ENCODE results near the gene ASIC4.

The ASIC4 gene

GRCh38 chr2:219498280-219499057 lies 15.8 kb upstream of the ASIC4 start, which contains the start of gene GMPPA:
TSS of gene GMPPA (plus strand) at chr2:219498891. CDS start at chr2:219499976, 1,085 bp downstream.
- DNase-seq: peak; percentile 99

DNA sequence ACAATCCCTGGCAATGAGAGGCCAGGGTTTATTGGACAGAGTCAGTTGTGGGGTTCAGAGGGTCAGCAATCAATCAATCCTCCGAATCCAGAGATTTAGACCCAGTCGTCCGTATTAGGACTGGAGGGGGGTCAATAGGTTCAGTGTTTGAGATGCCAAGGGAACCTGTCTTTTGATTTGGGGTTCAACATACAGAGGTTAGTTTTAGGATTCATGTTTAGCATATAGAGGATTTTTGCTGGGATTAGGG lies 15.3 kb upstream of the ASIC4 start:
- DNase-seq: no peak

- no peak for DNase-seq
Measured at GRCh38 chr2:219499555-219499954, 14.7 kb upstream of the ASIC4 start.

DNA sequence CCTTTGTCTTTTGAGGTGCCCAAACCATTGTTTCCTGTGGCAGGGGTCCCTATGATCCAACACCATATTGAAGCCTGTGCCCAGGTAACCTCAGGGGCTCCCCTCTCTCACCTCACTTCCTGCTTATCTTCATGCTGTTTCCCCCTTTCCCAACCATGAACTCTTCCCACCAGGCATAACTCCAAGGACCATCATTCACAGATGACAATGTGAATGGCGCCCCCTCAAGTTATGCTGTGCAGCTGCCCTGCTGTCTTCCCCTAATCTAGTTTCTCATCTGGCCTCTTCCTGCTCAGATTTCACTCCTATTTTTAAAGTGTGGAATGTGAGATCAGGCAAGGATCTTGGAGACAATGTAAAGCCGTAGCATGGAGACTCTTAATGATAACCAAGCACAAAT lies 14.1 kb upstream of the ASIC4 start:
- peak; percentile 69 for DNase-seq

GRCh38 chr2:219501849-219502248 lies 12.4 kb upstream of the ASIC4 start:
- DNase-seq: no peak

DNA sequence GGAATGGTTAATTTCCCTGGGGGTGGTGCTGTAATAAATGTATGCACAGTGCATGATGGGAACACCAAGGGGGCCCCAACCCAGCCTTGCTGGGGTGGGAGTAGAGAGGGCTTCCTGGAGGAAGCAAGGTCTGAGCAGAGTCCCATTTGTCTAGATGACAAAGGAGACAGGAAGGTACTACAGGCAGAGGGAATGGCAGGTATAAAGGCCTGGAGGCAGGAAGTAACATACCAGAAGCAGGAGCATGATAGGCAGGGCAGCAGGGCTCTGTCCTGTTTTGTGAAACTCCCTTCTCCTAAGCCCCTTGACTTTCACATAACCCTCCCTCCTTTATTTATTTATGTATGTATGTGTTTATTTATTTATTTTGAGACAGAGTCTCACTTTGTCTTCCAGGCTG lies 11.7 kb upstream of the ASIC4 start:
- DNase-seq: no peak

- DNase-seq: no peak
Measured at GRCh38 chr2:219505585-219505984, 8.7 kb upstream of the ASIC4 start.

- DNase-seq: no peak
Measured at GRCh38 chr2:219506153-219506801, 8.0 kb upstream of the ASIC4 start.

DNA sequence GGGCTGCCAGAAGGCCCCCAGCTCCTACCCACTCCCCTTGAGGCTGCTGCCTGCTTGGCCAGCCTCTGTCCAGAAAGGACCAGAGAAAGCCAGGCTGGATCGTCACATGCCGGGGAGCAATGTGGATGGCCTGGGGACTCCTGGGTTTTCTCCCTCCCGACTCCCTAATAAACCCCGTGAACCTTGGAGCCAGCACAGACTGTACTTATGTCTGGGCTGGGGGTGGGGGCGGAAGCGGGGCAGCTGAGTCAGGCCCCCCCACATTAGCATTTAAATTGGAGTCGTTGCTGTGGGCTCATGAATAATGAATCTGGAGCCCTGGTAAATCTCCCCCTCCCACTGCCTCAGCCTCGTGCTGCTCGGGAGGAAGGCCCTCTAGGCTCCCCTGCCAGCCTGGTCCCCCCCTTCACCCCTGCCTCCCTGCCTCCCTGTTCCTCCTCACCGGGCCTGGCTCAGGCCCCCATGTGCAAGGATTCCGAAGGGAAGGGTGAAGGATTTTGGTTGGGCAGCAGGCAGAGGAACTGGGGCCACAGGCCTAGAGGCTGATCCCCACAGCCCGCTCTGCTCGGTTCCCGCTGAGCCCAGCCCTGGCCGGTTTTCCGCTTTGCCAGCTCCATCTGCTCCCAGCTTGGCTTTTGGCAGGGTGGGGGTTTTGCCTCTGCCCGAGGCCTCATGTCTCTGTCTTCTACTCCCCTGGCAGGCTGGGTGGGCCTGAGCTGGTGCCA lies 7.3 kb upstream of the ASIC4 start:
- DNase-seq: no peak

GRCh38 chr2:219507581-219508443 lies 6.5 kb upstream of the ASIC4 start:
- no peak for DNase-seq

DNA sequence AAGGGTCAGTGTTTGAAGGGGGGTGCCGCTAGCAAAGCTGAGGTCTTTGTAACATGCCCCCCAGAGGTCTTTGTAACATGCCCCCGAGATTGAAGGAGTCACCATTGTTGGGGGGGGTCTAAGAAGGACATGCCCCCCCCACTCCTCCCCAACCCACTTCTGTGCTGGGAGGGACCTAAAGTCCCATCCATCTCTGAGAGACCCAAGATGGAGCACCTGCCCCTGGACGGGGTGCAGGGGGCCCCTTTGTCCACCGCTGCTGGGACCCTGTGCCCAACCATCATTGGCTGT lies 5.9 kb upstream of the ASIC4 start:
- DNase-seq: no peak

- no peak for DNase-seq
Measured at GRCh38 chr2:219508971-219509779, 5.1 kb upstream of the ASIC4 start.

- DNase-seq: peak; percentile 48
Measured at GRCh38 chr2:219509780-219510511, 4.3 kb upstream of the ASIC4 start.

DNA sequence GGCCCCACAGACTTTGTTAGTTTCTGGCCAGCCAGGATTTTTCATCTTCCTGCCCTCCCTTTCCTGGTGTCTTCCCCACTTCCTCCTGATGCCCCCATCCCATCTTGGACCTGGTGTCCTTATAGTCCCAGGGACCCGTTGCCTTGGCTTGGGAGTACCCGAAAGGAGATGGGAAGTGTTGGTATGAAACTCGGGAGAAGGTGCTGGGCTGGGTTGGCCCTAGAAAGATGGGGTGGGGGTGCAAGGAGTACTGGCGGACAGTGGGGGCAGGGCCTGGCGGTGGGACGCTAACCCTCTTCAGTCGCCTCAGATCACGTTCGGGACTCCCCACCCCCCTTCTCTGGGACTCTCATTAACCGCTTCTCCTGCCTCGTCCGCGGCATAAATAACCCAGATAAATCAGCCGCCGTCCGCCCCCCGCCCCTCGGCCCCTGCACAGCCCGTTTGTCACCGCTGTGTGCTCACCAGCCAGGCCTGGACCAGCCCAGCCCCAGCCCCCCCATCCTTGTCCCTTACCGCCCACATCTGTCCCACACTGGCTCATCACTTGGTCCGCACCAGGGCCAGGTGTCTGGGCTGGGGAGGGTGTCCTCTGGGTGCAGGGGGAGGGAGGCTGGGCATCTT lies 3.7 kb upstream of the ASIC4 start:
- no peak for DNase-seq

GRCh38 chr2:219511547-219512325 lies 2.5 kb upstream of the ASIC4 start:
- DNase-seq: no peak

DNA sequence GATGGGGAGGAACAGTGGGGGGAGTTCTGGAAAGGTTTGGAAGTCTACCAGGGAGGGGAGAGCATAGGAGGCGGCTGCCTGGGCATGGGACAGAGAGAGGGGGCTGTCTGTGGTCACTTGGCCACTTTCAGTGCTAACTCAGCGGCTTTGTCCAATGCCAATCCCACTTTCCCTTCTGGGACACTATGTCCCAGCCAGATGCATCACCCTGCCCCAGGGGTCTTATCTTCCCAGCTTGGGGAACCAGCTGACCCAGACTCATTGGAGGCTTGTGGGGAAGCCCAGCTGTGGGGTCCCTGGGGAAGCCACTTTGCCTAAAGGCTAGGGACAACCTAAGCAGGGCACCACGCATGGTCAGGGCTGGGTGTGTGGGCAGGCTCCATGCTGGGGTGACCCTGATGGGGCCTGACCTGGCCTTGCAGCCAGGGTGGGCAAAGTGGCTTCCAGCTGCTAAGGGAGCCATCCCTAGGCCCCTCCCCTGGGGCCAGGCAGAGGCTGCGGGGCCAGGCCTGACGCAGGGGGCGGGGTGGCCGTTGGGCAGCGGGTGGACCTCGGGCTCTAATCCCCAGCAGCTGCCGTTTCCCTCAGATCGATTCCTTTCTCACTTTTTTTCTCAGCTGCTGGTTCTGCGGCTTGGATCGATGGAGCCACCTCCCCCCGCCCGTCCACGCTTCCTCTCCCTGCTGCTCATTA lies 1.6 kb upstream of the ASIC4 start:
- no peak for DNase-seq

GRCh38 chr2:219513787-219514186 lies 495 bp upstream of the ASIC4 start:
- DNase-seq: no peak

DNA sequence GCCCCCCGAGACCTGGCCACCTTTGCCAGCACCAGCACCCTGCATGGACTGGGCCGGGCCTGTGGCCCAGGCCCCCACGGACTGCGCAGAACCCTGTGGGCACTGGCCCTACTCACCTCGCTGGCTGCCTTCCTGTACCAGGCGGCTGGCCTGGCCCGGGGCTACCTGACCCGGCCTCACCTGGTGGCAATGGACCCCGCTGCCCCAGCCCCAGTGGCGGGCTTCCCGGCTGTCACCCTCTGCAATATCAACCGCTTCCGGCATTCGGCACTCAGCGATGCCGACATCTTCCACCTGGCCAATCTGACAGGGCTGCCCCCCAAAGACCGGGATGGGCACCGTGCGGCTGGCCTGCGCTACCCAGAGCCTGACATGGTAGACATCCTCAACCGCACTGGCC lies 554 bp downstream of the ASIC4 start:
- no peak for DNase-seq

- no peak for DNase-seq
Measured at GRCh38 chr2:219515874-219516629, 1.8 kb downstream of the ASIC4 start.
